ENCODE data around the gene INPP5F. TPM values are rescaled to one million over a fixed set of nuclear protein-coding genes. Genes with fewer than 3 reads are reported as not detected.

INPP5F gene
- polyA plus RNA-seq, 1 donor (not counting 4 experiments of a cell fraction or from before 2014, with no cell fraction given), result 21.1 TPM

- Histone ChIP-seq H3K4me1 (ENCODE audit: control insufficient read depth, extremely low read depth, insufficient read depth, low read length) (no peaks in the 10 kb centered on the region), H2AFZ (ENCODE audit: control insufficient read depth, low read length) (no peak overlapping the region), H3K9me1 (ENCODE audit: control insufficient read depth, extremely low read depth, insufficient read depth, low read length) (no peaks in the 10 kb centered on the region), H3K79me2 (ENCODE audit: control insufficient read depth, insufficient read depth, low read length) (no peaks in the 10 kb centered on the region), H3K4me2 (ENCODE audit: control insufficient read depth, extremely low read depth, insufficient read depth, low read depth, low read length) (no peak overlapping the region), H3K27ac (ENCODE audit: control insufficient read depth, insufficient read depth, low read length) (no peak overlapping the region), H3K36me3 (ENCODE audit: control insufficient read depth in 2 of 2, extremely low read depth in 1 of 2, insufficient read depth in 2 of 2, low read length in 2 of 2) (peaks cover 0 to 6% of the 10 kb centered on the region in 2 experiments), H3K4me3 (ENCODE audit: control insufficient read depth in 2 of 3, extremely low read depth in 1 of 3, insufficient read depth in 2 of 3, low read depth in 1 of 3, low read length in 3 of 3) (no peak overlapping the region), H3K9me3 (ENCODE audit: control insufficient read depth, low read depth, low read length) (no peaks in the 10 kb centered on the region), H3K9ac (ENCODE audit: control insufficient read depth, extremely low read depth, insufficient read depth, low read length) (no peak overlapping the region), H3K27me3 (ENCODE audit: control insufficient read depth, extremely low read depth, insufficient read depth, low read length) (no peaks in the 10 kb centered on the region), H4K20me1 (ENCODE audit: control insufficient read depth, extremely low read depth, insufficient read depth, low read length) (no peaks in the 10 kb centered on the region)
- FAIRE-seq (no peak), DNase-seq (ENCODE audit: low read depth, low spot score) (no peak)
- dilution Hi-C loops (cut with MboI; ENCODE audit: extremely low pct_ligation_motif_present, low sequenced_read_pairs), result no loop called here
- TF ChIP-seq EZH2 (IDR thresholded peaks at IDR 0.05; ENCODE audit: low read length) (no peak), CTCF (optimal IDR thresholded peaks at IDR 0.05 in 1 of 3, IDR thresholded peaks at IDR 0.05 in 1 of 3, conservative IDR thresholded peaks at IDR 0.05 in 1 of 3; ENCODE audit: extremely low read depth in 1 of 3, insufficient read depth in 2 of 3, low read length in 3 of 3) (no peak)
Measured at GRCh38 chr10:119803264-119803663, 77.4 kb downstream of the INPP5F start.

GRCh38 chr10:119805702-119806230 is 79.9 kb downstream of the INPP5F start:
- H2AFZ ChIP-seq (ENCODE audit: control insufficient read depth, low read length), result no peak overlapping the region
- DNase-seq (ENCODE audit: low read depth, low spot score) (no peak), FAIRE-seq (no peak)
- H3K9me3 ChIP-seq (ENCODE audit: control insufficient read depth, low read depth, low read length), result no peaks in the 10 kb centered on the region
- H3K4me3 ChIP-seq (ENCODE audit: control insufficient read depth in 2 of 3, extremely low read depth in 1 of 3, insufficient read depth in 2 of 3, low read depth in 1 of 3, low read length in 3 of 3), result no peak overlapping the region
- no peaks in the 10 kb centered on the region for H3K27me3 ChIP-seq (ENCODE audit: control insufficient read depth, extremely low read depth, insufficient read depth, low read length)
- H3K27ac ChIP-seq (ENCODE audit: control insufficient read depth, insufficient read depth, low read length), result no peak overlapping the region
- H3K79me2 ChIP-seq (ENCODE audit: control insufficient read depth, insufficient read depth, low read length), result no peaks in the 10 kb centered on the region
- H3K9ac ChIP-seq (ENCODE audit: control insufficient read depth, extremely low read depth, insufficient read depth, low read length), result no peak overlapping the region
- no peaks in the 10 kb centered on the region for H3K9me1 ChIP-seq (ENCODE audit: control insufficient read depth, extremely low read depth, insufficient read depth, low read length)
- H4K20me1 ChIP-seq (ENCODE audit: control insufficient read depth, extremely low read depth, insufficient read depth, low read length), result no peaks in the 10 kb centered on the region
- H3K4me2 ChIP-seq (ENCODE audit: control insufficient read depth, extremely low read depth, insufficient read depth, low read depth, low read length), result no peak overlapping the region
- dilution Hi-C loops (cut with MboI; ENCODE audit: extremely low pct_ligation_motif_present, low sequenced_read_pairs), result no loop called here
- no peaks in the 10 kb centered on the region for H3K4me1 ChIP-seq (ENCODE audit: control insufficient read depth, extremely low read depth, insufficient read depth, low read length)
- peaks cover 1 to 6% of the 10 kb centered on the region in 2 experiments for H3K36me3 ChIP-seq (ENCODE audit: control insufficient read depth in 2 of 2, extremely low read depth in 1 of 2, insufficient read depth in 2 of 2, low read length in 2 of 2)
- TF ChIP-seq EZH2 (IDR thresholded peaks at IDR 0.05; ENCODE audit: low read length), result no peak
- TF ChIP-seq CTCF (optimal IDR thresholded peaks at IDR 0.05 in 1 of 3, IDR thresholded peaks at IDR 0.05 in 1 of 3, conservative IDR thresholded peaks at IDR 0.05 in 1 of 3; ENCODE audit: extremely low read depth in 1 of 3, insufficient read depth in 2 of 3, low read length in 3 of 3), result no peak
